ENCODE measurements around the gene ANKMY1. TPM values are rescaled to one million over a fixed set of nuclear protein-coding genes. Genes with fewer than 3 reads are reported as not detected.

Gene ANKMY1
- total RNA-seq, 1 donor from 2014 or later = 35.3 TPM

- intact Hi-C loops (cut with micrococcal nuclease) = no loop called here
These were observed 22.2 kb upstream of the ANKMY1 start for GRCh38 chr2:240579771-240580614.

- intact Hi-C loops (cut with micrococcal nuclease) = no loop called here
These were observed 21.4 kb upstream of the ANKMY1 start for GRCh38 chr2:240579071-240579762.

- intact Hi-C loops (cut with micrococcal nuclease) = no loop called here
These were observed 20.7 kb upstream of the ANKMY1 start for GRCh38 chr2:240578488-240578887.

DNA sequence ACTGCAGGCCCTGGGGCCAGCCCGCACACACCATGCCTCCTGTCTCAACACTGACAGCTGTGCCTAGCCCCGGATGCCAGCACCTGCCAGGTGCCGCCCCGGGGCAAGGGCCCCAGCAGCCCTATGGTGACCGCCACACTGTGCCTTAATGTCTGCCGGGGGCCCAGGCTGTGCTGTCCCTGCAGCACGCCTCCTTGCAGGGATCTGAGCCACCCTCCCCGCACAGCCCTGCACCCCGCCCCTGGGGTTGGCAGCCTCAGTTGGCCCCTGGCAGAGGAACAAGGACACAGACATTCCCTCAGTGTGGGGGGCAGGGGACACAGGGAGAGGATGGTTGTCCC lies 20.3 kb upstream of the ANKMY1 start:
- intact Hi-C loops (cut with micrococcal nuclease) = no loop called here

- intact Hi-C loops (cut with micrococcal nuclease) = no loop called here
These were observed 19.7 kb upstream of the ANKMY1 start for GRCh38 chr2:240577281-240578109.

DNA sequence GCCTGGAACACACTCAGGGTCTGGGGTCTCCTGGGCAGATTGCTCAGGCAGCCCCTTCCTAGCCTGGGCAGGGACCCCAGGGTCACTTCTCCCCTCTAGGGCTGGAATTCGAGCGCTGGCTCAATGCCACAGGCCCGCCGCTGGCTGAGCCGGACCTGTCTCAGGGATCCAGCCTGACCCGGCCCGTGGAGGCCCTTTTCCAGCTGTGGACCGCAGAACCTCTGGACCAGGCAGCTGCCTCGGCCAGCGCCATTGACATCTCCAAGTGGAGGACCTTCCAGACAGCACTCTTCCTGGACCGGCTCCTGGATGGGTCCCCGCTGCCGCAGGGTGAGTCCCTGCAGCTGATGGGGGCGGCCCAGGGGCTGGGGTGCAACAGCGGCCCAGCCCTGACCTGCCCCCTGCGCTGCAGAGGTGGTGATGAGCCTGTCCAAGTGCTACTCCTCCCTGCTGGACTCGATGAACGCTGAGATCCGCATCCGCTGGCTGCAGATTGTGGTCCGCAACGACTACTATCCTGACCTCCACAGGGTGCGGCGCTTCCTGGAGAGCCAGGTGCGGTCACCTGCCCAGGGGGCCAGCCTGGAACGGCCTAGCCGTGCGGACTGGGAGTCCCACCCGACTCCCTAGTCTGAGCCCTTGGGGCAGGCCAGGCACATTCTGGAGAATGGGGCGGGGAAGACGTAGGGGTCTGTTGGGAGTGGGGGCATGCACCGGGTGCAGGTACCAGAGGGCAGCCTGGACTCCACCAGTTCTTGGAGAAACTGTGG lies 18.8 kb upstream of the ANKMY1 start:
- intact Hi-C loops (cut with micrococcal nuclease) = no loop called here

DNA sequence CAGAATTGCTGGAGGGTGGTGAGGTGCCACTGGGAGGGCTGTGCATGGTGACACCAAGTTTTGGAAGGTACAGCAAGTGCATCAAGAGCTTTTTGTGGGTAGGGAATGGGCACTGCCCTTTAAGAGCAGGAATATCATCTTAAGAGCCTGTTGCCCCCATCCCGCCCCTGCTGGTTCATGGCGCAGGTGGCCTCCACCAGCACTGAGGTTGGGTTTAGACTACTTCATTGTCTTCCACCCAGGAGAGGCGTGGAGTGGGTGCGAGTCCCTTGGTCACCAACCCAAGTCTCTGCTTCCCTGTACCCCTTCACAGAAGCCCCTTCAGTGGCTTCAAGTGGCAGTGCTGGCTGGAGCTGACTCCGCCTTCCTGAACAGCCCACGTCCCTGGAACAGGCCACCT lies 18.2 kb upstream of the ANKMY1 start:
- intact Hi-C loops (cut with micrococcal nuclease) = no loop called here

GRCh38 chr2:240575101-240575965 lies 17.5 kb upstream of the ANKMY1 start:
- intact Hi-C loops (cut with micrococcal nuclease) = no loop called here

- intact Hi-C loops (cut with micrococcal nuclease) = no loop called here
These were observed 16.8 kb upstream of the ANKMY1 start for GRCh38 chr2:240574386-240575100.

DNA sequence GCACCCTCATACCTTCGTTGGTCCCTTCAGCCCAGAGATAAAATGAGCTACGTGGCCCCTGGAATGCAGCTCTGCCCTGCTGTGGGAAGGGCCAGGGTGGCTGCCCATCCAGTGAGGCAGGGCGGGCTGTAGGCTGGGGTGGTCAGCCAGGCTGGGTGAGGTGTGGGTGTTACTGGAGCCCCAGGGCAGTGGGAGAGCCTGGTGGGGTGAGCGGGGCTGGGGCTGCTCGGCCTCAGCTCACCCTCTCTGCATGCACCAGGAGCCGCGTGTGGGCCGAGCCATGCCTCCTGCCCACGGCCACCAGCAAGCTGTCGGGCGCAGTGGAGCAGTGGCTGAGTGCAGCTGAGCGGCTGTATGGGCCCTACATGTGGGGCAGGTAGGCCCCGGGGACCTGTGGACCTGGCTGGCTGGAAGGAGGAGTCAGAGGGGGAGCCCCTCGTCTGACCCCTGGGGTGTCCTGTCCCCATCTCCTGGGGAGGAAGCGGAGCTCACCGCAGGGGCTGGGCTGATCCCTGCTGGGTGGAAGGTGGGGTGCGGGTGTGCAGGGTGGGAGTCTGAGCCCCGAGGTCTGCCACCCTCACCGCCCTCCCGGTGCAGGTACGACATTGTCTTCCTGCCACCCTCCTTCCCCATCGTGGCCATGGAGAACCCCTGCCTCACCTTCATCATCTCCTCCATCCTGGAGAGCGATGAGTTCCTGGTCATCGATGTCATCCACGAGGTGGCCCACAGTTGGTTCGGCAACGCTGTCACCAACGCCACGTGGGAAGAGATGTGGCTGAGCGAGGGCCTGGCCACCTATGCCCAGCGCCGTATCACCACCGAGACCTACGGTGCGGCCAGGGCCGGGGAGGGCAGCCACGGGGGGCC lies 16.0 kb upstream of the ANKMY1 start:
- intact Hi-C loops (cut with micrococcal nuclease) = no loop called here

GRCh38 chr2:240573071-240573515 lies 15.3 kb upstream of the ANKMY1 start:
- intact Hi-C loops (cut with micrococcal nuclease) = no loop called here

GRCh38 chr2:240572141-240573031 lies 14.6 kb upstream of the ANKMY1 start:
- intact Hi-C loops (cut with micrococcal nuclease) = no loop called here

DNA sequence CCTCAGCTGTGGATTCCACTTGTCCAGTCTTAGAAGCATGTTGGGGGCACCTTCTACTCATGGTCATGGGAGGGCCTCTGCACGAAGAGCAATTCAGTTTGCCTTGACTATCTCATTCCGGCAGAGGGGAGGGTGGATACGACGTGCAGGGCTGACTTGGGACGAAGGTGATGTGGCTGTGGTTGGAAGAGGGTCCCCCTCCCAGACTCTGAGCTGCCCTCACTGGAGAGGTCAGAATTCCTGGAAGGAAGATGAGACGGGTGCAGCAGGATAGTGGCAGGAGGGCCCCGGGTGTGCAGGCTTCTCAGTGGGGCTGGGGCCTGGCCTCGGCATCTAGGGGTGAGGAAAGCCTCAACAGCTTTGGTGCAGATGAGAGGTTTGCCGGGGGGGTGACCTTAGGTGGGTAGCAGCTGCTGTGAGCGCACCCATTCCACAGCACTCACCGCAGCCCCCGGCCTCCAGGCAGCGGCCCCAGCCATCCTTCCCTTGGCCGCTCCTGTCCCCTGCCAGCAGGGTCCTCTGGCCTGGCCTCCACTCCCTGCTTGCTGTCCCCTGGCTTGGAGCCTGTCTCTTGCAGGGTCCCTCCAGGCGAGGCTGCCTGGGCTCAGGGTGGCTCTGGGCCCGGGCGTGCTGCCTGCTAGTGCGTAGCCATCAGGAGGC lies 13.7 kb upstream of the ANKMY1 start:
- intact Hi-C loops (cut with micrococcal nuclease) = no loop called here

DNA sequence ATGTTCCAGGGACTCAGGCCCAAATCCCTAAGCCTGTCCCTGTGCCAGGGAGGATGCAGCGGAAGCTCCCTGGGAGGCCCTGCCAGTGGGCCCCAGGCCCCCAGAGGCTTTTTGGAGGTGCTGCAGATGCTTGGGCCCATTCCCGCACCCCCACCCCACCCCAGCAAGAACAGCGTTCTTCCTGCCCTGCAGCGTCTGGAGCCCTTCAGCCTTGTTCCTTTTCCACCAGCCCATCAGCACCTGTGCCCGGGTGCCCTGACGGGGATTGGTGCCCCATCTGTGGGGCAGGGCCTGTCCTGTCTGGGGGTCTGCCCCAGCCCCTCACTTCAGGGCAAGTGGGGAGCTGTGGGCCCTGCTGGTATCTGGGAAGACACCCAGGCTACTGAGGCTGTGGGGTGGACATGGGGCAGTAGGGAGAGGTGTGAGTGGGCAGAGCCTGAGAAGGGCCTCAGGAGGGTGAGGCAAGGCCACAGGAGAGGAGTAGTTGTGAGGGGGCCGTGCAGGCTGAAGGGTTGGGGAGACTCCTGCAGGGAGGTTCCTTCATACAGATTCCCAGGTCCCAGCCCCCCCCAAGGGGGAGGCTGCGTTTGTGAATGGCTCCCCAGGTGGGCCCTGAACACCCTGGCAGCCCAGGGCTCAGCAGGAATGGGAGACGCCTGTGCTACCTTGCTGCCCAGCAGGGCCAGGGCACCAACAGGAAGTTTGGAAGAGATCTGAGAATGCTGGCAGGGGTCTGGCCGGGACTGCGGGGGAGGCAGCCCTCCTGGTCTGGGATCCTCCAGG lies 12.9 kb upstream of the ANKMY1 start:
- intact Hi-C loops (cut with micrococcal nuclease) = no loop called here

GRCh38 chr2:240569998-240570530 lies 12.3 kb upstream of the ANKMY1 start:
- intact Hi-C loops (cut with micrococcal nuclease) = loop anchor here (10.0 kb wide), 4 partner anchors 335 to 1315 kb away; partner anchors contain the start of gene NDUFA10

GRCh38 chr2:240569523-240569997 lies 11.8 kb upstream of the ANKMY1 start:
- intact Hi-C loops (cut with micrococcal nuclease) = loop anchor here (10.0 kb wide), 4 partner anchors 335 to 1315 kb away; partner anchors contain the start of gene NDUFA10

Data from T-helper 2 cell treated with Interferon-gamma antibody and Interleukin-4, amounts not matched to agents 100 ng/mL and 5 ng/mL, for 36 hours (primary cell).